GM12878 (cell line): ENCODE measurements around the gene PTCD3. TPM values are rescaled to one million over a fixed set of nuclear protein-coding genes. Genes with fewer than 3 reads are reported as not detected.
A peak's percentile ranks its signal among the peaks of the same experiment; 100 is the strongest.

Experiments used
- BRCA1 ChIP-seq: IDR thresholded peaks from 2 replicates; pipeline ENCODE4 v1.6.1; 2011; ENCODE audit warnings: low read depth, low read length, improper control_type of control experiment
- CHD2 ChIP-seq: IDR thresholded peaks from 2 replicates; pipeline ENCODE4 v1.6.1; 2011; ENCODE audit warnings: low read depth, low read length, improper control_type of control experiment, borderline replicate concordance
- E4F1 ChIP-seq: fragments of 450-650 bp; IDR thresholded peaks from 2 replicates; pipeline ENCODE4 v1.6.1; 2018; ENCODE audit warnings: borderline replicate concordance, mild to moderate bottlenecking; ENCODE audit not compliant: partially characterized antibody
- EED ChIP-seq: sonication (generic); IDR thresholded peaks from 2 replicates; pipeline ENCODE4 v1.6.1; 2016; ENCODE audit warnings: antibody characterized with exemption, low read depth
- JUND ChIP-seq: IDR thresholded peaks from 2 replicates; pipeline ENCODE4 v1.6.1; 2012; ENCODE audit warnings: low read depth, mild to moderate bottlenecking, low read length, improper control_type of control experiment, moderate library complexity
- MEF2A ChIP-seq: IDR thresholded peaks from 2 replicates; pipeline ENCODE4 v1.6.1; 2011; ENCODE audit warnings: low read depth, mild to moderate bottlenecking, low read length, moderate library complexity; ENCODE audit not compliant: insufficient read depth
- MXI1 ChIP-seq: fragments of 150-350 bp; IDR thresholded peaks from 2 replicates; pipeline ENCODE4 v1.6.1; 2011; ENCODE audit warnings: low read depth, mild to moderate bottlenecking, inconsistent platforms, low read length, improper control_type of control experiment
- NBN ChIP-seq: fragments of 450-650 bp; IDR thresholded peaks from 2 replicates; pipeline ENCODE4 v1.6.1; 2016
- NFXL1 ChIP-seq: fragments of 450-650 bp; IDR thresholded peaks from 2 replicates; pipeline ENCODE4 v1.6.1; 2017; ENCODE audit warnings: antibody characterized with exemption, mild to moderate bottlenecking, borderline replicate concordance
- SKIL ChIP-seq: fragments of 450-650 bp; IDR thresholded peaks from 2 replicates; pipeline ENCODE4 v1.6.1; 2017; ENCODE audit warnings: mild to moderate bottlenecking, low read depth, inconsistent platforms; ENCODE audit not compliant: poor library complexity, severe bottlenecking
- SMAD5 ChIP-seq: IDR thresholded peaks from 2 replicates; pipeline ENCODE4 v1.6.1; 2016; ENCODE audit warnings: antibody characterized with exemption, low read depth
- SPI1 ChIP-seq: IDR thresholded peaks from 2 replicates; pipeline ENCODE4 v1.6.1; 2011; ENCODE audit warnings: low read depth, mild to moderate bottlenecking, low read length, moderate library complexity, borderline replicate concordance; ENCODE audit not compliant: insufficient read depth
- STAT3 ChIP-seq: IDR thresholded peaks from 2 replicates; pipeline ENCODE4 v1.6.1; 2011; ENCODE audit warnings: low read depth, low read length, improper control_type of control experiment
- YY1 ChIP-seq: IDR thresholded peaks from 2 replicates; pipeline ENCODE4 v1.6.1; 2011; ENCODE audit warnings: low read depth, mild to moderate bottlenecking, low read length
- ZNF274 ChIP-seq: IDR thresholded peaks from one replicate; pipeline ENCODE4 v1.8.0; 2011; ENCODE audit not compliant: insufficient read length, insufficient read depth
- ZNF384 ChIP-seq: IDR thresholded peaks from 2 replicates; pipeline ENCODE4 v1.6.1; 2012; ENCODE audit warnings: low read depth, mild to moderate bottlenecking, low read length, improper control_type of control experiment, borderline replicate concordance
- polyA plus RNA-seq, 11 experiments: library from polyadenylated mRNA; depleted of rRNA in 4 of 11; unstranded in 6 of 11; stranded (reverse) in 5 of 11; fragments of >200 nt; fragmentation: Nextera tagmentation in 4 of 11; fragmentation: Illumina TruSeq in 1 of 11; extraction: Ambion mirVana in 4 of 11; extraction: Trizol in 1 of 11; gene quantifications; 1 replicate in 1 of 11; 2 replicates in 10 of 11; pipeline versions ENCODE4 v1.2.1 to v1.2.3, GENCODE V29; 2011 to 2016; ENCODE audit warnings: inconsistent platforms in 2 of 11, missing spikeins in 2 of 11, low read depth in 1 of 11
- total RNA-seq, 4 experiments: library from RNA; depleted of rRNA in 3 of 4; stranded (reverse); fragments of >200 nt in 3 of 4; fragmentation: Illumina TruSeq in 1 of 4; extraction: Trizol in 1 of 4; gene quantifications; 2 replicates each; pipeline versions ENCODE4 v1.2.1 to v1.2.3, GENCODE V29; 2013 to 2021
- TF ChIP-seq, protein P1 (sequence below): fragments of 450-650 bp; IDR thresholded peaks from 2 replicates; pipeline ENCODE4 v1.6.1; 2016; ENCODE audit warnings: mild to moderate bottlenecking, moderate library complexity, borderline replicate concordance
- TF ChIP-seq, protein P2 (sequence below): fragments of 450-650 bp; IDR thresholded peaks from 2 replicates; pipeline ENCODE4 v1.6.1; 2017; ENCODE audit warnings: mild to moderate bottlenecking

PTCD3 gene
- total and polyA plus RNA-seq, 10 of the 15 experiments (the other 5 are each of a cell fraction or from before 2014, with no cell fraction given), result 44.7 to 177 (median 127) TPM

DNA sequence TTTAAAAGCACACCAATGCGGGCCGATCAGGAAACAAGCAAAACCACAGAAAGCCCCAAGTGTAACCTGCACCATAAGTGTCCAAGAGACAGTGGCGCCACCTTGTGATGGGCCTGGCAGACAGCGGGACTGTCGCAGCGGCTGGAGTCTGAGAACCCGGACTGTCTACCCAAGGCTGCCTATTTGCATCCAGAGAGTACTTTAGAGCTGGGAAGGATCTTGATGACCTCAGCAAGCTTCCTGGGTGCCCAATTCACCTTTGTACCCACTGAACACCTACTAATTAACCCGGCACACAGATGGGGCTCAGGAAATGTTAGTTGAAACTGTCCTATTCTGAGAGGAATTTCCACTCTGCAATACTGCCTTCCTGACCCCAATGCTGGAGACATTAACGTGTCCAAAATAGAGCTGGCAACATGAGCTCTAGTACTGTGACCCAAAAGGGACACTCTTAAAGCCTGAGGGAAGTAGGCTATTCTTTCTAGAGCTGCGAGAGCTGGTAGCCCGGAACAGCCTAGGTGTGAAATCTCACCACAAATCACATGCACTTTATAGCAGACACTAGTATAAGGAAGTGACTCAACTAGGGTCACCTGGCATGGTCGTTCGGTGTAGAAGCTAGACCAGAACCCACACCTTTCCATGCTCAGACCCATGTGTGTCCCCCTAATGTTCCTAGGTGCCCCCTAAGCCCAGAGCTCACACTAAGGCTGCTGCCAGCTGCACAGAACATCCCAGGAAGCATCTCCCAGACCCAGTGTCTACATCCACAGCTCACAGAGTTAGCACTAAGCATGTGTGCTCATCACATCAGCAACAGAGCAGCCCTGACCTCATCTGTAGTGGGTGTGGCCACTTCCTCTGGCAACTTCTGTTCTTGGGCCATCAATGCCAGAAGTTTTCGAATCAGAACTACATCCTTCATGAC is 25.8 kb upstream of the PTCD3 start (continued):
- TF ChIP-seq, protein P1, sequence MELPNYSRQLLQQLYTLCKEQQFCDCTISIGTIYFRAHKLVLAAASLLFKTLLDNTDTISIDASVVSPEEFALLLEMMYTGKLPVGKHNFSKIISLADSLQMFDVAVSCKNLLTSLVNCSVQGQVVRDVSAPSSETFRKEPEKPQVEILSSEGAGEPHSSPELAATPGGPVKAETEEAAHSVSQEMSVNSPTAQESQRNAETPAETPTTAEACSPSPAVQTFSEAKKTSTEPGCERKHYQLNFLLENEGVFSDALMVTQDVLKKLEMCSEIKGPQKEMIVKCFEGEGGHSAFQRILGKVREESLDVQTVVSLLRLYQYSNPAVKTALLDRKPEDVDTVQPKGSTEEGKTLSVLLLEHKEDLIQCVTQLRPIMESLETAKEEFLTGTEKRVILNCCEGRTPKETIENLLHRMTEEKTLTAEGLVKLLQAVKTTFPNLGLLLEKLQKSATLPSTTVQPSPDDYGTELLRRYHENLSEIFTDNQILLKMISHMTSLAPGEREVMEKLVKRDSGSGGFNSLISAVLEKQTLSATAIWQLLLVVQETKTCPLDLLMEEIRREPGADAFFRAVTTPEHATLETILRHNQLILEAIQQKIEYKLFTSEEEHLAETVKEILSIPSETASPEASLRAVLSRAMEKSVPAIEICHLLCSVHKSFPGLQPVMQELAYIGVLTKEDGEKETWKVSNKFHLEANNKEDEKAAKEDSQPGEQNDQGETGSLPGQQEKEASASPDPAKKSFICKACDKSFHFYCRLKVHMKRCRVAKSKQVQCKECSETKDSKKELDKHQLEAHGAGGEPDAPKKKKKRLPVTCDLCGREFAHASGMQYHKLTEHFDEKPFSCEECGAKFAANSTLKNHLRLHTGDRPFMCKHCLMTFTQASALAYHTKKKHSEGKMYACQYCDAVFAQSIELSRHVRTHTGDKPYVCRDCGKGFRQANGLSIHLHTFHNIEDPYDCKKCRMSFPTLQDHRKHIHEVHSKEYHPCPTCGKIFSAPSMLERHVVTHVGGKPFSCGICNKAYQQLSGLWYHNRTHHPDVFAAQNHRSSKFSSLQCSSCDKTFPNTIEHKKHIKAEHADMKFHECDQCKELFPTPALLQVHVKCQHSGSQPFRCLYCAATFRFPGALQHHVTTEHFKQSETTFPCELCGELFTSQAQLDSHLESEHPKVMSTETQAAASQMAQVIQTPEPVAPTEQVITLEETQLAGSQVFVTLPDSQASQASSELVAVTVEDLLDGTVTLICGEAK, result no peak
- TF ChIP-seq E4F1 (peak; percentile 17), EED (no peak), STAT3 (no peak), SMAD5 (no peak), BRCA1 (no peak), ZNF384 (no peak), YY1 (peak; percentile 42; the same call in 1 of the 2 replicates), MXI1 (peak; percentile 49; the same call in 1 of the 2 replicates), MEF2A (no peak), NFXL1 (no peak), CHD2 (peak; percentile 33; the same call in 1 of the 2 replicates), SKIL (no peak), ZNF274 (no peak), NBN (0 out of 2 replicates have a peak, but pooled peaks have one; percentile 59), SPI1 (peak; percentile 64), JUND (no peak)
- TF ChIP-seq, protein P2, sequence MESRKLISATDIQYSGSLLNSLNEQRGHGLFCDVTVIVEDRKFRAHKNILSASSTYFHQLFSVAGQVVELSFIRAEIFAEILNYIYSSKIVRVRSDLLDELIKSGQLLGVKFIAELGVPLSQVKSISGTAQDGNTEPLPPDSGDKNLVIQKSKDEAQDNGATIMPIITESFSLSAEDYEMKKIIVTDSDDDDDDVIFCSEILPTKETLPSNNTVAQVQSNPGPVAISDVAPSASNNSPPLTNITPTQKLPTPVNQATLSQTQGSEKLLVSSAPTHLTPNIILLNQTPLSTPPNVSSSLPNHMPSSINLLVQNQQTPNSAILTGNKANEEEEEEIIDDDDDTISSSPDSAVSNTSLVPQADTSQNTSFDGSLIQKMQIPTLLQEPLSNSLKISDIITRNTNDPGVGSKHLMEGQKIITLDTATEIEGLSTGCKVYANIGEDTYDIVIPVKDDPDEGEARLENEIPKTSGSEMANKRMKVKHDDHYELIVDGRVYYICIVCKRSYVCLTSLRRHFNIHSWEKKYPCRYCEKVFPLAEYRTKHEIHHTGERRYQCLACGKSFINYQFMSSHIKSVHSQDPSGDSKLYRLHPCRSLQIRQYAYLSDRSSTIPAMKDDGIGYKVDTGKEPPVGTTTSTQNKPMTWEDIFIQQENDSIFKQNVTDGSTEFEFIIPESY, result peak; percentile 99
